IMR-90 (cell line): ENCODE data around the gene ERAP2. TPM values are rescaled to one million over a fixed set of nuclear protein-coding genes. Genes with fewer than 3 reads are reported as not detected.

Experiments used
- ATAC-seq: fragments of 200-7000 bp; cut with Tn5 transposase; 2 replicates; pipeline ENCODE4 v1.9.1; 2020; ENCODE audit warnings: low read depth, mild to moderate bottlenecking, moderate library complexity
- BruUV-seq: library from RNA; stranded (reverse); fragments of 400-500 nt; replicated peaks from 2 replicates; lab custom pipeline; 2021; lab: Mats Ljungman, UMichigan
- CTCF ChIA-PET: fragments of 300-600 bp; formaldehyde crosslinking; extraction: SDS; loops from one replicate; lab custom pipeline; 2021; ENCODE audit warnings: antibody characterized with exemption; lab: Yijun Ruan, JAX
- POLR2A ChIA-PET: fragments of 300-600 bp; sonication (Branson Sonifier 250); formaldehyde crosslinking; loops from one replicate; lab custom pipeline; 2022; ENCODE audit warnings: antibody characterized with exemption; ENCODE audit not compliant: unreplicated experiment; lab: Charles Lee
- DNase-seq: peaks from one replicate; pipeline ENCODE4 v3.0.0; 2013
- H2AFZ ChIP-seq: replicated peaks from 2 replicates; pipeline ENCODE3; 2013; ENCODE audit warnings: low read length, mild to moderate bottlenecking; ENCODE audit not compliant: poor library complexity
- H2AK5ac ChIP-seq: 2 replicates; pipeline ENCODE4 v1.6.1; 2013; ENCODE audit warnings: low read depth, low read length, inconsistent platforms
- H2AK9ac ChIP-seq: replicated peaks from 2 replicates; pipeline ENCODE3; 2013; ENCODE audit warnings: mild to moderate bottlenecking, low read depth, low read length, moderate library complexity; ENCODE audit not compliant: poor library complexity
- H2BK120ac ChIP-seq: 2 replicates; pipeline ENCODE4 v1.6.1; 2013; ENCODE audit warnings: low read depth, low read length, inconsistent platforms
- H2BK15ac ChIP-seq: 3 replicates; pipeline ENCODE4 v1.6.1; 2013; ENCODE audit warnings: low read depth, low read length, inconsistent platforms
- H2BK20ac ChIP-seq: 2 replicates; pipeline ENCODE4 v1.6.1; 2013; ENCODE audit warnings: low read depth, mild to moderate bottlenecking, inconsistent platforms, low read length, moderate library complexity
- H2BK5ac ChIP-seq: 2 replicates; pipeline ENCODE4 v1.6.1; 2013; ENCODE audit warnings: mild to moderate bottlenecking, low read depth, low read length, inconsistent platforms; ENCODE audit not compliant: poor library complexity, severe bottlenecking
- H3K14ac ChIP-seq: replicated peaks from 2 replicates; pipeline ENCODE4 v1.6.1; 2013; ENCODE audit warnings: low read depth, low read length, inconsistent platforms
- H3K18ac ChIP-seq: 2 replicates; pipeline ENCODE4 v1.6.1; 2013; ENCODE audit warnings: low read depth, low read length, control low read depth
- H3K23ac ChIP-seq: 2 replicates; pipeline ENCODE4 v1.6.1; 2013; ENCODE audit warnings: low read depth, low read length, inconsistent platforms
- H3K27ac ChIP-seq: 2 replicates; pipeline ENCODE4 v1.5.1; 2013; ENCODE audit warnings: mild to moderate bottlenecking, control low read depth, low read length; ENCODE audit not compliant: insufficient read depth
- H3K27me3 ChIP-seq: 2 replicates; pipeline ENCODE4 v1.6.1; 2013; ENCODE audit warnings: low read length; ENCODE audit not compliant: control insufficient read depth, insufficient read depth
- H3K36me3 ChIP-seq: 2 replicates; pipeline ENCODE4 v1.6.1; 2013; ENCODE audit warnings: low read length, mixed read lengths; ENCODE audit not compliant: control insufficient read depth, insufficient read depth
- H3K4ac ChIP-seq: 2 replicates; pipeline ENCODE4 v1.6.1; 2013; ENCODE audit warnings: low read depth, low read length, inconsistent platforms
- H3K4me1 ChIP-seq: 2 replicates; pipeline ENCODE4 v1.6.1; 2013; ENCODE audit warnings: low read length, mixed read lengths; ENCODE audit not compliant: control insufficient read depth, insufficient read depth
- H3K4me2 ChIP-seq: 2 replicates; pipeline ENCODE4 v1.6.1; 2013; ENCODE audit warnings: low read depth, mild to moderate bottlenecking, control low read depth, low read length, moderate library complexity
- H3K4me3 ChIP-seq: 2 replicates; pipeline ENCODE4 v1.5.1; 2013; ENCODE audit warnings: low read depth, mild to moderate bottlenecking, control low read depth, low read length, moderate library complexity; ENCODE audit not compliant: insufficient read depth
- H3K56ac ChIP-seq: 2 replicates; pipeline ENCODE4 v1.6.1; 2013; ENCODE audit warnings: low read length, inconsistent platforms; ENCODE audit not compliant: insufficient read depth; ENCODE audit errors: extremely low read depth
- H3K79me1 ChIP-seq, 2 experiments: 2 replicates each; pipeline ENCODE4 v1.6.1; 2013; ENCODE audit warnings: low read length in 2 of 2, inconsistent platforms in 1 of 2, low read depth in 1 of 2
- H3K9ac ChIP-seq: 2 replicates; pipeline ENCODE4 v1.6.1; 2013; ENCODE audit warnings: low read depth, low read length, control low read depth
- H3K9me1 ChIP-seq: 2 replicates; pipeline ENCODE4 v1.6.1; 2013; ENCODE audit warnings: low read length, inconsistent platforms; ENCODE audit not compliant: insufficient read depth
- H3K9me3 ChIP-seq: 2 replicates; pipeline ENCODE4 v1.6.1; 2013; ENCODE audit warnings: low read length; ENCODE audit not compliant: control insufficient read depth, insufficient read depth
- H4K20me1 ChIP-seq: 2 replicates; pipeline ENCODE4 v1.6.1; 2013; ENCODE audit warnings: low read length, inconsistent platforms; ENCODE audit not compliant: insufficient read depth
- H4K5ac ChIP-seq: 2 replicates; pipeline ENCODE4 v1.6.1; 2013; ENCODE audit warnings: mild to moderate bottlenecking, low read depth, low read length, control low read depth
- H4K8ac ChIP-seq, 2 experiments: 2 replicates each; pipeline ENCODE4 v1.6.1; 2013; ENCODE audit warnings: low read depth in 2 of 2, low read length in 2 of 2, control low read depth in 1 of 2, inconsistent platforms in 1 of 2
- H4K91ac ChIP-seq: 2 replicates; pipeline ENCODE4 v1.6.1; 2013; ENCODE audit warnings: low read depth, low read length, inconsistent platforms; ENCODE audit not compliant: insufficient read depth
- BHLHE40 ChIP-seq: fragments of 150-350 bp; IDR thresholded peaks from 2 replicates; pipeline ENCODE4 v1.6.1; 2016; ENCODE audit warnings: mild to moderate bottlenecking, low read depth, low read length
- CEBPB ChIP-seq: IDR thresholded peaks from 2 replicates; pipeline ENCODE4 v1.6.1; 2012; ENCODE audit warnings: low read depth, low read length, improper control_type of control experiment
- CHD1 ChIP-seq: IDR thresholded peaks from 2 replicates; pipeline ENCODE4 v1.6.1; 2012; ENCODE audit warnings: low read depth, low read length, improper control_type of control experiment
- CTCF ChIP-seq: conservative IDR thresholded peaks from 2 replicates; pipeline ENCODE4 v1.5.1; 2012; ENCODE audit warnings: mild to moderate bottlenecking, low read depth, low read length, improper control_type of control experiment
- FOS ChIP-seq: fragments of 150-350 bp; IDR thresholded peaks from 2 replicates; pipeline ENCODE4 v1.6.1; 2016; ENCODE audit warnings: low read depth, low read length
- MAZ ChIP-seq: IDR thresholded peaks from 2 replicates; pipeline ENCODE4 v1.6.1; 2012; ENCODE audit warnings: low read depth, mild to moderate bottlenecking, low read length, improper control_type of control experiment, moderate library complexity, borderline replicate concordance
- MXI1 ChIP-seq: IDR thresholded peaks from 2 replicates; pipeline ENCODE4 v1.6.1; 2012; ENCODE audit warnings: low read depth, mild to moderate bottlenecking, low read length, moderate library complexity, borderline replicate concordance
- NFE2L2 ChIP-seq: fragments of 150-350 bp; IDR thresholded peaks from 2 replicates; pipeline ENCODE4 v1.6.1; 2016; ENCODE audit warnings: low read depth, mild to moderate bottlenecking, low read length
- POLR2A ChIP-seq: IDR thresholded peaks from 2 replicates; pipeline ENCODE4 v1.6.1; 2012; ENCODE audit warnings: mild to moderate bottlenecking, low read depth, low read length
- RCOR1 ChIP-seq: IDR thresholded peaks from 2 replicates; pipeline ENCODE4 v1.6.1; 2012; ENCODE audit warnings: mild to moderate bottlenecking, low read length, improper control_type of control experiment; ENCODE audit not compliant: insufficient replicate concordance
- RFX5 ChIP-seq: IDR thresholded peaks from 2 replicates; pipeline ENCODE4 v1.8.0; 2012; ENCODE audit warnings: low read depth, mild to moderate bottlenecking, low read length, moderate library complexity
- SMC3 ChIP-seq: fragments of 150-350 bp; IDR thresholded peaks from 2 replicates; pipeline ENCODE4 v1.6.1; 2016; ENCODE audit warnings: low read depth, mild to moderate bottlenecking, antibody characterized with exemption, low read length, moderate library complexity
- WGBS, 2 experiments: methylation state at CpG; one replicate each; pipeline versions ENCODE4 v1.1.5 to v1.1.7; 2013; ENCODE audit warnings: missing lambda C conversion rate in 2 of 2; ENCODE audit not compliant: insufficient read length in 1 of 2; ENCODE audit errors: extremely low coverage in 2 of 2; 5-methylcytosine and 5-hydroxymethylcytosine counted together
- dilution Hi-C: fragments of 300-500 bp; cut with HindIII; formaldehyde crosslinking; loops from one replicate; pipeline ENCODE4 v1.14.3; 2018; ENCODE audit warnings: low sequenced_read_pairs; ENCODE audit not compliant: unreplicated experiment
- in situ Hi-C: fragments of 300-500 bp; cut with MboI; formaldehyde crosslinking; loops from 3 replicates; pipeline ENCODE4 v1.14.3; 2019; ENCODE audit warnings: low sequenced_read_pairs, inconsistent platforms, mixed read lengths
- intact Hi-C: fragments of 100-400 bp; cut with micrococcal nuclease; formaldehyde crosslinking; loops from 2 replicates; pipeline ENCODE4 v1.10.0; 2022
- polyA plus RNA-seq, 3 experiments: library from polyadenylated mRNA; depleted of rRNA; stranded (reverse); fragments of >200 nt; gene quantifications; 2 replicates each; pipeline ENCODE4 v1.2.3, GENCODE V29; 2012; ENCODE audit warnings: low replicate concordance in 1 of 3
- total RNA-seq: library from RNA; depleted of rRNA; stranded (reverse); fragments of >200 nt; gene quantifications from 2 replicates; pipeline ENCODE4 v1.2.3, GENCODE V29; 2012
- TF ChIP-seq, protein P1 (sequence below): fragments of 150-350 bp; IDR thresholded peaks from 2 replicates; pipeline ENCODE4 v1.6.1; 2016; ENCODE audit warnings: low read depth, mild to moderate bottlenecking, low read length, moderate library complexity, borderline replicate concordance

The ERAP2 gene
- total and polyA plus RNA-seq, 2 of the 4 experiments (the other 2 are of a cell fraction) = 10.6 to 21.3 TPM

DNA sequence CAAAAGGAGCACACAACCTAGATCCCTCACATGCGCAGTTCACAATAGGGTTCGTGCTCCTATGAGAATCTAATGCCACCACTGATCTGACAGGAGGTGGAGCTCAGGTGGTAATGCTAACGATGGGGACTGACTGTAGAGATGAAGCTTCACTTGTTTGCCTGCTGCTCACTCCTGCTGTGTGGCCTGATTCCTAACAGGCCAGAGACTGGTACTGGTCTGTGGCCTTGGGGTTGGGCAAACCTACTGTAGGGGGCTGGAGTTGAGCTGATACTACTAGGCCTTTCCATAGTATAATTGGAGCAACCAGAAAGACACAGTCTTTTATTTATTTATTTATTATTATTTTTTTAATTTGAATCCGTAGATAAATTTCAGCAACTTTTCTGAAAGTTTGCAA lies 64.8 kb downstream of the ERAP2 start:
- 40% methylated on average over 1 of the region's 4 CpGs; no CpG with 5 or more reads in 1 of the 2 experiments for WGBS, 2 experiments
- no peak overlapping the region for H2BK120ac ChIP-seq
- dilution Hi-C loops (no loop called here), intact Hi-C loops (no loop called here), in situ Hi-C loops (no loop called here)
- H2BK15ac ChIP-seq = no peak overlapping the region
- no peak overlapping the region for H4K8ac ChIP-seq
- no peak overlapping the region for H3K4me2 ChIP-seq
- H3K14ac ChIP-seq = no peak overlapping the region
- peaks cover 6% of the 10 kb centered on the region; the same call in 1 of the 2 replicates for H4K20me1 ChIP-seq
- H3K18ac ChIP-seq = no peak overlapping the region
- H2BK5ac ChIP-seq = no peak overlapping the region
- H4K5ac ChIP-seq = no peak overlapping the region
- no peak overlapping the region for H3K9ac ChIP-seq
- ChIA-PET CTCF (no interaction called here), POLR2A (no interaction called here)
- no peaks in the 10 kb centered on the region for H3K27me3 ChIP-seq
- peaks cover 2% of the 10 kb centered on the region; the same call in 1 of the 2 replicates for H3K4me1 ChIP-seq
- no peak overlapping the region for H2AK5ac ChIP-seq
- no peak overlapping the region for H3K56ac ChIP-seq
- H2AK9ac ChIP-seq = no peak overlapping the region
- no peaks in the 10 kb centered on the region for H3K36me3 ChIP-seq
- no peak overlapping the region for H3K4me3 ChIP-seq
- H3K9me1 ChIP-seq = peaks cover 2% of the 10 kb centered on the region; the same call in 1 of the 2 replicates
- no peak for TF ChIP-seq MXI1
- no peak for TF ChIP-seq SMC3
- TF ChIP-seq CHD1 = no peak
- TF ChIP-seq BHLHE40 = no peak
- TF ChIP-seq CTCF = no peak
- no peak for TF ChIP-seq FOS
- no peak for TF ChIP-seq RFX5
- TF ChIP-seq RCOR1 = no peak
- TF ChIP-seq, protein P1, sequence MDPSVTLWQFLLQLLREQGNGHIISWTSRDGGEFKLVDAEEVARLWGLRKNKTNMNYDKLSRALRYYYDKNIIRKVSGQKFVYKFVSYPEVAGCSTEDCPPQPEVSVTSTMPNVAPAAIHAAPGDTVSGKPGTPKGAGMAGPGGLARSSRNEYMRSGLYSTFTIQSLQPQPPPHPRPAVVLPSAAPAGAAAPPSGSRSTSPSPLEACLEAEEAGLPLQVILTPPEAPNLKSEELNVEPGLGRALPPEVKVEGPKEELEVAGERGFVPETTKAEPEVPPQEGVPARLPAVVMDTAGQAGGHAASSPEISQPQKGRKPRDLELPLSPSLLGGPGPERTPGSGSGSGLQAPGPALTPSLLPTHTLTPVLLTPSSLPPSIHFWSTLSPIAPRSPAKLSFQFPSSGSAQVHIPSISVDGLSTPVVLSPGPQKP = no peak
- TF ChIP-seq POLR2A = no peak
- no peak for TF ChIP-seq CEBPB
- no peak for TF ChIP-seq NFE2L2
- no peak for TF ChIP-seq MAZ
- no peak overlapping the region for H4K91ac ChIP-seq
- H2AFZ ChIP-seq = no peak overlapping the region
- H2BK20ac ChIP-seq = no peak overlapping the region
- H3K4ac ChIP-seq = no peak overlapping the region
- H3K79me1 ChIP-seq = peaks cover 15 to 51% of the 10 kb centered on the region in 2 experiments
- H3K27ac ChIP-seq = no peak overlapping the region
- ATAC-seq = no peak
- H3K23ac ChIP-seq = no peak overlapping the region
- no peak for DNase-seq
- no peaks in the 10 kb centered on the region for H3K9me3 ChIP-seq
- BruUV-seq = no TSS peak
